Measurements from ENCODE around the gene ADAMTSL5. TPM values are rescaled to one million over a fixed set of nuclear protein-coding genes. Genes with fewer than 3 reads are reported as not detected.

The ADAMTSL5 gene
- total RNA-seq, 1 experiment from 2014 or later = 11.1 TPM

- no peaks in the 10 kb centered on the region for H3K9me3 Mint-ChIP-seq (ENCODE audit: unreplicated experiment)
- TF ChIP-seq CTCF (IDR thresholded peaks at IDR 0.05; ENCODE audit: unreplicated experiment) = no peak
- ChIA-PET CTCF (interaction anchor here (0.6 kb wide), 1 partner anchor 11 kb away, joined by 4 read pairs; no protein-coding TSS in a partner anchor), POLR2A (interaction anchor here (0.7 kb wide), 1 partner anchor 15 kb away, joined by 3 read pairs; no protein-coding TSS in a partner anchor)
- no TSS peak for BruUV-seq (replicated peaks)
- H3K36me3 Mint-ChIP-seq (ENCODE audit: insufficient read depth, unreplicated experiment) = no peaks in the 10 kb centered on the region
- no peak for DNase-seq (ENCODE audit: unreplicated experiment)
- intact Hi-C loops (cut with micrococcal nuclease) = no loop called here
- H3K4me3 Mint-ChIP-seq (ENCODE audit: unreplicated experiment) = no peak overlapping the region
- H3K4me1 Mint-ChIP-seq (ENCODE audit: insufficient read depth, unreplicated experiment) = no peaks in the 10 kb centered on the region
- no peak overlapping the region for H3K27ac Mint-ChIP-seq (ENCODE audit: low read depth, unreplicated experiment)
- H3K27me3 Mint-ChIP-seq (ENCODE audit: insufficient read depth, unreplicated experiment) = peaks cover 36% of the 10 kb centered on the region
These were observed 13.4 kb upstream of the ADAMTSL5 start for GRCh38 chr19:1526066-1526778.

DNA sequence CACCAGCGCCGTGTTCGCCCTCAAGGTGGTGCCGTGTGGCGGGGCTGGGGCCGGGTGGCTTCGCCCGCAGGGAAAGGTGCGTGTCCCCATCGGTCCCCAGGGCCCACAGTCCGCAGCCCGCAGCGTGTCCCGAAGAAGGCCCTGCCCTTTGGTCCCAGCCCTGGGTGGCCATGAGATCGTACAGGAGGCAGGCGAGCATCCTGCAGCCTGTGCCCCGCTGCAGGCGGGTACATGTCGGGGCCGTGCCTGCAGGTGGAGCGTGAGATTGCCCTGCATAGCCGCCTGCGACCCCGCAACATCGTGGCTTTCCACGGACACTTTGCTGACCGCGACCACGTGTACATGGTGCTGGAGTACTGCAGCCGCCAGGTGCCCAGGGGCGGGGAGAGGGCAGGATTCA is 12.5 kb upstream of the ADAMTSL5 start:
- Mint-ChIP-seq H3K27ac (ENCODE audit: low read depth, unreplicated experiment) (no peak overlapping the region), H3K27me3 (ENCODE audit: insufficient read depth, unreplicated experiment) (peaks cover 36% of the 10 kb centered on the region), H3K9me3 (ENCODE audit: unreplicated experiment) (no peaks in the 10 kb centered on the region), H3K4me1 (ENCODE audit: insufficient read depth, unreplicated experiment) (no peaks in the 10 kb centered on the region), H3K36me3 (ENCODE audit: insufficient read depth, unreplicated experiment) (no peaks in the 10 kb centered on the region), H3K4me3 (ENCODE audit: unreplicated experiment) (no peak overlapping the region)
- no TSS peak for BruUV-seq (replicated peaks)
- CTCF ChIA-PET = no interaction called here
- TF ChIP-seq CTCF (IDR thresholded peaks at IDR 0.05; ENCODE audit: unreplicated experiment) = no peak
- no peak for DNase-seq (ENCODE audit: unreplicated experiment)
- POLR2A ChIA-PET = no interaction called here
- intact Hi-C loops (cut with micrococcal nuclease) = no loop called here

DNA sequence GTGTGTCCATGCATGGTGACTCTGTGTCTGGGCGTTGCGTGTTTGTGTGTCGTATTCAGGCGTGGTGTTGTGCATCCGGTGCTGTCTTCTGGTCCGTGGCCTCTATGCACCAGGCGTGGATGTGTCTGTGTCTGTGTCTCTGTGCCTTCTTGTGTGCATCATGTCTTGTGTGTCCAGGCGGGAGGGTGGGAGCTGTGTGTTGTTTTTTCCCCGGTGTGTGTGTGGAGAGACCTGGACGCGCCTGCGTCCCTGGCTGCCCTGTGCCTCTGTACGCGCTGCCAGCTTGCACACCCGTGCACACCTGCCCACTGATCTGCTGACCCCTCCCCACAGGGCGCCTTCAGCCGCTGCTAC is 12.1 kb upstream of the ADAMTSL5 start:
- Mint-ChIP-seq H3K9me3 (ENCODE audit: unreplicated experiment) (no peaks in the 10 kb centered on the region), H3K4me1 (ENCODE audit: insufficient read depth, unreplicated experiment) (no peaks in the 10 kb centered on the region), H3K4me3 (ENCODE audit: unreplicated experiment) (no peak overlapping the region), H3K36me3 (ENCODE audit: insufficient read depth, unreplicated experiment) (no peaks in the 10 kb centered on the region), H3K27me3 (ENCODE audit: insufficient read depth, unreplicated experiment) (peaks cover 36% of the 10 kb centered on the region), H3K27ac (ENCODE audit: low read depth, unreplicated experiment) (no peak overlapping the region)
- no peak for DNase-seq (ENCODE audit: unreplicated experiment)
- ChIA-PET POLR2A (no interaction called here), CTCF (interaction anchor here (0.5 kb wide), 1 partner anchor 148 kb away, joined by 7 read pairs; no protein-coding TSS in a partner anchor)
- no TSS peak for BruUV-seq (replicated peaks)
- intact Hi-C loops (cut with micrococcal nuclease) = no loop called here
- no peak for TF ChIP-seq CTCF (IDR thresholded peaks at IDR 0.05; ENCODE audit: unreplicated experiment)

GRCh38 chr19:1524287-1524971 is 11.6 kb upstream of the ADAMTSL5 start:
- no peaks in the 10 kb centered on the region for H3K36me3 Mint-ChIP-seq (ENCODE audit: insufficient read depth, unreplicated experiment)
- ChIA-PET POLR2A (no interaction called here), CTCF (interaction anchor here (0.5 kb wide), 1 partner anchor 148 kb away, joined by 7 read pairs; no protein-coding TSS in a partner anchor)
- H3K9me3 Mint-ChIP-seq (ENCODE audit: unreplicated experiment) = no peaks in the 10 kb centered on the region
- no peak overlapping the region for H3K27ac Mint-ChIP-seq (ENCODE audit: low read depth, unreplicated experiment)
- no peak overlapping the region for H3K4me3 Mint-ChIP-seq (ENCODE audit: unreplicated experiment)
- TF ChIP-seq CTCF (IDR thresholded peaks at IDR 0.05; ENCODE audit: unreplicated experiment) = no peak
- no TSS peak for BruUV-seq (replicated peaks)
- no peaks in the 10 kb centered on the region for H3K4me1 Mint-ChIP-seq (ENCODE audit: insufficient read depth, unreplicated experiment)
- intact Hi-C loops (cut with micrococcal nuclease) = no loop called here
- no peak for DNase-seq (ENCODE audit: unreplicated experiment)
- H3K27me3 Mint-ChIP-seq (ENCODE audit: insufficient read depth, unreplicated experiment) = peaks cover 36% of the 10 kb centered on the region

Measured in MCF 10A (cell line).